ENCODE data around the gene FAM3D. TPM values are rescaled to one million over a fixed set of nuclear protein-coding genes. Genes with fewer than 3 reads are reported as not detected.

FAM3D gene
- polyA plus RNA-seq, 1 experiment: not detected

GRCh38 chr3:58630710-58631092 is 35.9 kb downstream of the FAM3D start:
- no peak for TF ChIP-seq CTCF (IDR thresholded peaks at IDR 0.05; ENCODE audit: insufficient read depth, low read depth, low read length)
- Histone ChIP-seq H3K4me3 (ENCODE audit: low read depth, low read length) (no peak overlapping the region), H3K36me3 (ENCODE audit: control insufficient read depth, insufficient read depth, low read length) (no peaks in the 10 kb centered on the region), H3K27me3 (ENCODE audit: control insufficient read depth, insufficient read depth, low read length) (no peaks in the 10 kb centered on the region)
- no peak for DNase-seq (ENCODE audit: low read depth)
- POLR2A ChIA-PET: no interaction called here
- CTCF ChIA-PET: interaction anchor here (0.5 to 15.2 kb wide), 34 partner anchors 9 to 615 kb away, joined by 3 to 371 read pairs (median 5); partner anchors contain the start of genes FAM107A, HTD2 and RPP14

- Histone ChIP-seq H3K36me3 (ENCODE audit: control insufficient read depth, insufficient read depth, low read length) (no peaks in the 10 kb centered on the region), H3K27me3 (ENCODE audit: control insufficient read depth, insufficient read depth, low read length) (no peaks in the 10 kb centered on the region), H3K4me3 (ENCODE audit: low read depth, low read length) (no peak overlapping the region)
- TF ChIP-seq CTCF (IDR thresholded peaks at IDR 0.05; ENCODE audit: insufficient read depth, low read depth, low read length): peak; percentile 86
- POLR2A ChIA-PET: no interaction called here
- CTCF ChIA-PET: interaction anchor here (0.6 to 15.2 kb wide), 33 partner anchors 9 to 616 kb away, joined by 3 to 371 read pairs (median 5); partner anchors contain the start of genes FAM107A, HTD2 and RPP14
- no peak for DNase-seq (ENCODE audit: low read depth)
Measured at GRCh38 chr3:58630076-58630709, 36.4 kb downstream of the FAM3D start.

- CTCF ChIA-PET: interaction anchor here (0.6 to 15.2 kb wide), 28 partner anchors 8 to 497 kb away, joined by 3 to 371 read pairs (median 5); partner anchors contain the start of genes FAM107A, HTD2 and RPP14
- no peak for DNase-seq (ENCODE audit: low read depth)
- TF ChIP-seq CTCF (IDR thresholded peaks at IDR 0.05; ENCODE audit: insufficient read depth, low read depth, low read length): no peak
- Histone ChIP-seq H3K36me3 (ENCODE audit: control insufficient read depth, insufficient read depth, low read length) (no peaks in the 10 kb centered on the region), H3K27me3 (ENCODE audit: control insufficient read depth, insufficient read depth, low read length) (no peaks in the 10 kb centered on the region), H3K4me3 (ENCODE audit: low read depth, low read length) (no peak overlapping the region)
- POLR2A ChIA-PET: no interaction called here
Measured at GRCh38 chr3:58629629-58630028, 36.9 kb downstream of the FAM3D start.

- POLR2A ChIA-PET: interaction anchor here (0.6 kb wide), 1 partner anchor 293 kb away, joined by 5 read pairs; no protein-coding TSS in a partner anchor
- no peak for TF ChIP-seq CTCF (IDR thresholded peaks at IDR 0.05; ENCODE audit: insufficient read depth, low read depth, low read length)
- CTCF ChIA-PET: interaction anchor here (0.9 to 15.2 kb wide), 9 partner anchors 11 to 93 kb away, joined by 3 to 371 read pairs (median 7); partner anchors contain the start of gene FAM107A
- DNase-seq (ENCODE audit: low read depth): peak; percentile 93
- no peaks in the 10 kb centered on the region for H3K36me3 ChIP-seq (ENCODE audit: control insufficient read depth, insufficient read depth, low read length)
- no peak overlapping the region for H3K4me3 ChIP-seq (ENCODE audit: low read depth, low read length)
- no peaks in the 10 kb centered on the region for H3K27me3 ChIP-seq (ENCODE audit: control insufficient read depth, insufficient read depth, low read length)
Measured at GRCh38 chr3:58628823-58629562, 37.6 kb downstream of the FAM3D start.

GRCh38 chr3:58627941-58628340 is 38.6 kb downstream of the FAM3D start:
- H3K27me3 ChIP-seq (ENCODE audit: control insufficient read depth, insufficient read depth, low read length): no peaks in the 10 kb centered on the region
- H3K4me3 ChIP-seq (ENCODE audit: low read depth, low read length): no peak overlapping the region
- CTCF ChIA-PET: interaction anchor here (0.6 to 15.2 kb wide), 6 partner anchors 13 to 153 kb away, joined by 3 to 371 read pairs (median 4); partner anchors contain the start of gene FAM107A
- TF ChIP-seq CTCF (IDR thresholded peaks at IDR 0.05; ENCODE audit: insufficient read depth, low read depth, low read length): no peak
- DNase-seq (ENCODE audit: low read depth): no peak
- no peaks in the 10 kb centered on the region for H3K36me3 ChIP-seq (ENCODE audit: control insufficient read depth, insufficient read depth, low read length)
- POLR2A ChIA-PET: no interaction called here

Data from BJ (cell line).